ENCODE data around the gene CBX2. TPM values are rescaled to one million over a fixed set of nuclear protein-coding genes. Genes with fewer than 3 reads are reported as not detected.
"Not testable (repeated sequence)": the region's sequence is repeated elsewhere in the genome, so short reads cannot be mapped to it uniquely, and the experiment has no call there.

The CBX2 gene
- total and polyA plus RNA-seq, 7 donors: 0.40 to 2.3 (median 0.57) TPM

DNA sequence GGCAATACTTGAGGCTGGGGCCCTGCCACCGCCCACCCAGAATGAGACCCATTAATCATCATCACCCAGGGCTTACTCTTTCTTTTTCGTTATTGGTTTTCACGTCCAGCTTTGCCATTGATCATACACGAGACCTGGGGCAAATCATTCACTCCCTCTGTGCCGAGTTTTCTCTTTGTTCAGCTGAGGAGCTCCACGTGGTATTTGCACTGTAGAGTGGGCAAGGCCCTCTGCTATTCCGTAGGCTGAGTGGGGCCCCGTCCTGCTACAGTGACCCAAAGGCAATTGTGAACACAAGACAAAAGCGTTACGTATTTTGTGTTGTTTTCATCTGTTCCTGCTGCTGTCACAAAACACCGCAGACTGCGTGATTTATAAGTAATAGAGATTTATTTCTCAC lies 23.6 kb upstream of the CBX2 start:
- ATAC-seq: no peak
- H3K27me3 ChIP-seq (ENCODE audit: insufficient read depth in 3 of 3, low read length in 2 of 3): peaks cover 0 to 68% (median 12%) of the 10 kb centered on the region in 3 donors
- H3K9me3 ChIP-seq: no peaks in the 10 kb centered on the region
- H3K4me1 ChIP-seq: no peaks in the 10 kb centered on the region
- WGBS, 3 donors: 64 to 70% (median 65%) methylated on average over 12 of the region's 12 CpGs
- H3K27ac ChIP-seq: no peak overlapping the region
- TF ChIP-seq, protein P1, sequence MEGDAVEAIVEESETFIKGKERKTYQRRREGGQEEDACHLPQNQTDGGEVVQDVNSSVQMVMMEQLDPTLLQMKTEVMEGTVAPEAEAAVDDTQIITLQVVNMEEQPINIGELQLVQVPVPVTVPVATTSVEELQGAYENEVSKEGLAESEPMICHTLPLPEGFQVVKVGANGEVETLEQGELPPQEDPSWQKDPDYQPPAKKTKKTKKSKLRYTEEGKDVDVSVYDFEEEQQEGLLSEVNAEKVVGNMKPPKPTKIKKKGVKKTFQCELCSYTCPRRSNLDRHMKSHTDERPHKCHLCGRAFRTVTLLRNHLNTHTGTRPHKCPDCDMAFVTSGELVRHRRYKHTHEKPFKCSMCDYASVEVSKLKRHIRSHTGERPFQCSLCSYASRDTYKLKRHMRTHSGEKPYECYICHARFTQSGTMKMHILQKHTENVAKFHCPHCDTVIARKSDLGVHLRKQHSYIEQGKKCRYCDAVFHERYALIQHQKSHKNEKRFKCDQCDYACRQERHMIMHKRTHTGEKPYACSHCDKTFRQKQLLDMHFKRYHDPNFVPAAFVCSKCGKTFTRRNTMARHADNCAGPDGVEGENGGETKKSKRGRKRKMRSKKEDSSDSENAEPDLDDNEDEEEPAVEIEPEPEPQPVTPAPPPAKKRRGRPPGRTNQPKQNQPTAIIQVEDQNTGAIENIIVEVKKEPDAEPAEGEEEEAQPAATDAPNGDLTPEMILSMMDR (IDR thresholded peaks at IDR 0.05): no peak
- intact Hi-C loops (cut with DNase I): no loop called here
- H3K4me3 ChIP-seq: no peak overlapping the region
- H3K36me3 ChIP-seq (ENCODE audit: insufficient read depth in 1 of 2, low read depth in 1 of 2): no peaks in the 10 kb centered on the region
- DNase-seq: no peak

DNA sequence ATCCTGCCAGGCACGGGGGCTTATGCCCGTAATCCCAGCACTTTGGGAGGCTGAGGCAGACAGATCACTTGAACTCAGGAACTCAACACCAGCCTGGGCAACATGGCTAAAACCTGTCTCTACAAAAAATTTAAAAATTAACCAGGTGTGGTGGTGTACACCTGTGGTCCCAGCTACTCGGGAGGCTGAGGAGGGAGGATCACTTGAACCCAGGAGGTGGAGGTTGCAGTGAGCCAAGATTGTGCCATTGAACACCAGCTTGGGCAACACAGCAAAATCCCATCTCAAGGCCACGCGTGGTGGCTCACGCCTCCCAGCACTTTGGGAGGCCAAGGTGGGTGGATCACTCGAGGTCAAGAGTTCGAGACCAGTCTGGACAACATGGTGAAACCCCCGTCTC lies 23.0 kb upstream of the CBX2 start:
- DNase-seq; H3K27ac ChIP-seq; H3K9me3 ChIP-seq; H3K4me1 ChIP-seq; H3K4me3 ChIP-seq; intact Hi-C loops (cut with DNase I); ATAC-seq; H3K36me3 ChIP-seq (ENCODE audit: insufficient read depth in 1 of 2, low read depth in 1 of 2): not testable (repeated sequence)
- peaks cover 0 to 64% (median 12%) of the 10 kb centered on the region in 3 donors for H3K27me3 ChIP-seq (ENCODE audit: insufficient read depth in 3 of 3, low read length in 2 of 3)
- WGBS, 3 donors: 87 to 96% (median 89%) methylated on average over 9 of the region's 9 CpGs

DNA sequence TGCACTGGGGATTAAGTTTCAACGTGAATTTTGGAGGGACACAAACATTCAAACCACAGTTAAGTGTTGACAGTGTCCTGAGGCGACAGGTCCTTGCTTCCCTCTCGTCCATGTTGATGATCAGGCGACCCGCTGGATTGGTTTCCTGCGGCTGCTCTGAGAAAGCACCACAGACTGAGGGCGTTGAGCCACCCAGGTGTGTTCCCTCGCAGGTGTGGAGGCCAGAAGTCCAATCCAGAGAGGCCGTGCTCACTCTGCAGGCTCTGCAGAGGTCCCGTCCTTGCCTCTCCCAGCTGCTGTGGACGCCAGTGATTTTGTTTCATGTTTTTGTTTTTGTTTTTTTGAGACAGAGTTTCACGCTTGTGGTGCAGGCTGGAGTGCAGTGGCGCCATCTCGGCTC lies 22.4 kb upstream of the CBX2 start:
- WGBS, 3 donors: 83 to 84% (median 84%) methylated on average over 14 of the region's 14 CpGs
- TF ChIP-seq, protein P1 (IDR thresholded peaks at IDR 0.05): no peak
- no peaks in the 10 kb centered on the region for H3K4me1 ChIP-seq
- intact Hi-C loops (cut with DNase I): no loop called here
- DNase-seq (no peak), ATAC-seq (no peak)
- H3K27ac ChIP-seq: no peak overlapping the region
- H3K27me3 ChIP-seq (ENCODE audit: insufficient read depth in 3 of 3, low read length in 2 of 3): peaks cover 0 to 61% (median 15%) of the 10 kb centered on the region in 3 donors
- no peaks in the 10 kb centered on the region for H3K9me3 ChIP-seq
- H3K36me3 ChIP-seq (ENCODE audit: insufficient read depth in 1 of 2, low read depth in 1 of 2): no peaks in the 10 kb centered on the region
- no peak overlapping the region for H3K4me3 ChIP-seq

DNA sequence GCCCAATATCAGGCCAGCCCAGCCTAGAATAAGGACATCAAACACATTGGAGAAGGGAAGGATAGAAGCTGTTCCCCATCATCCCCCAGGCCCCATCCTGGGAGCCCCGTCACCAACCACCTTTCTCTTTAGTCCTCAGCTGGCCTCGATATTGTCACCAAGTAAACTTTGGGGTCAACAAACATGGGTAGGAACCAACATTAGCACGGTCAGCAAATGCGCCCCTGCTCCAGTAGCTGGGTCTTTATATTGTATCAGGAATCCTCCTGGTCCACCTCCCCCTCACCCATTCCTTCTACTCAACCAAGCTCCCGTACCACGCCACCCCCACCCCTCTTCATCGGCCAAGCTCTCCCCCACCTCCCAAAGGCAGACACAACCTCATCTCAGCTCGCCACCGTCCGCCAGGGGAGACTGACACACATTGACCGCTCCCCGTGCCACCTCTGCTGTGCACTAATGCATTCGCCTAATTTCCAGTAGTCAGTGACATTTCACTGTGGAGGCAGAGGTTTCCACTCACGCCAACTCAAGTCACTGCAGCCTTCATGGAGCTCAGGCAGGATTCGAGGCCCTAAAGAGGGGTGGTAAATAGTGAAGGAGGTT lies 20.7 kb upstream of the CBX2 start:
- Histone ChIP-seq H3K9me3 (no peaks in the 10 kb centered on the region), H3K27me3 (ENCODE audit: insufficient read depth in 3 of 3, low read length in 2 of 3) (peaks cover 0 to 55% (median 13%) of the 10 kb centered on the region in 3 donors), H3K4me3 (no peak overlapping the region), H3K27ac (no peak overlapping the region), H3K36me3 (ENCODE audit: insufficient read depth in 1 of 2, low read depth in 1 of 2) (no peaks in the 10 kb centered on the region), H3K4me1 (no peaks in the 10 kb centered on the region)
- 92 to 94% (median 93%) methylated on average over 15 of the region's 15 CpGs for WGBS, 3 donors
- TF ChIP-seq, protein P1 (IDR thresholded peaks at IDR 0.05): no peak
- no peak for DNase-seq
- intact Hi-C loops (cut with DNase I): no loop called here
- no peak for ATAC-seq

DNA sequence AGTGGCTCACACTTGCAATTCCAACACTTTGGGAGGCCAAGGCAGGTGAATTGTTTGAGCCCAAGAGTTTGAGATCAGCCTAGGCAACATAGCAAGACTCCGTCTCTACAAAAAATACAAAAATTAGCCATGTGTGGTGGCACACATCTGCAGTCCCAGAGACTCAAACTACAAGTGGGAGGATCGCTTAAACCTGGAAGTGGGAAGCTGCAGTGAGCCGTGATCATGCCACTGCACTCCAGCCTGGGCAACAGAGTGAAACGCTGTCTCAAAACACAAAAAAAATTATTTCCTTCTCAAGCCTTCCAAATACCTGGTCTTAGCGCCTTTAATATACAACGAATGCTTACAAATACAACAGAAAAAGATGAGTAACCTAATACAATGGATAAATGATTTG lies 19.7 kb upstream of the CBX2 start:
- Histone ChIP-seq H3K4me3 (no peak overlapping the region), H3K4me1 (no peaks in the 10 kb centered on the region), H3K36me3 (ENCODE audit: insufficient read depth in 1 of 2, low read depth in 1 of 2) (no peaks in the 10 kb centered on the region), H3K9me3 (no peaks in the 10 kb centered on the region), H3K27me3 (ENCODE audit: insufficient read depth in 3 of 3, low read length in 2 of 3) (peaks cover 0 to 53% (median 13%) of the 10 kb centered on the region in 3 donors), H3K27ac (no peak overlapping the region)
- TF ChIP-seq, protein P1 (IDR thresholded peaks at IDR 0.05): no peak
- intact Hi-C loops (cut with DNase I): no loop called here
- DNase-seq: no peak
- 87 to 95% (median 92%) methylated on average over 6 of the region's 6 CpGs for WGBS, 3 donors
- no peak for ATAC-seq

Data from psoas muscle (tissue), 8 donors.